Mucosa of descending colon (tissue), 3 donors: ENCODE measurements around the gene ARHGAP4. TPM values are rescaled to one million over a fixed set of nuclear protein-coding genes. Genes with fewer than 3 reads are reported as not detected.

ENCODE experiments used
- ATAC-seq: fragments of 200-7000 bp; cut with Tn5 transposase; one replicate; pipeline ENCODE4 v1.9.1; 2020; ENCODE audit warnings: mild to moderate bottlenecking, moderate library complexity
- DNase-seq, 3 donors: peaks; one replicate each; pipeline ENCODE4 v3.0.0-alpha.2; 2020
- H3K36me3 ChIP-seq: fragments of 200-600 bp; one replicate; pipeline ENCODE4 v1.8.0; 2021; ENCODE audit warnings: low read depth, mild to moderate bottlenecking
- H3K4me1 ChIP-seq: fragments of 200-600 bp; one replicate; pipeline ENCODE4 v1.8.0; 2021; ENCODE audit warnings: low read depth, mild to moderate bottlenecking
- H3K4me3 ChIP-seq: fragments of 200-600 bp; one replicate; pipeline ENCODE4 v1.8.0; 2021; ENCODE audit warnings: mild to moderate bottlenecking
- H3K9me3 ChIP-seq: fragments of 200-600 bp; one replicate; pipeline ENCODE4 v1.8.0; 2021; ENCODE audit warnings: mild to moderate bottlenecking
- intact Hi-C, 2 donors: fragments of 100-400 bp; cut with DNase I in 1 of 2; cut with micrococcal nuclease in 1 of 2; formaldehyde crosslinking; loops; one replicate each; pipeline versions ENCODE4 v1.11.0 to v1.11.1; 2022; cut with DNase I, micrococcal nuclease
- total RNA-seq, 3 donors: library from RNA; stranded (reverse); fragmentation: NEBNext Ultra II Directional in 2 of 3; extraction: Animal tissue kit (Norgen Biotek cat#: 25700) in 2 of 3; gene quantifications; one replicate each; pipeline versions ENCODE4 v1.2.1 to v1.2.4, GENCODE V29; 2021 to 2023
- TF ChIP-seq, protein P1 (sequence below): fragments of 200-600 bp; IDR thresholded peaks from one replicate; pipeline ENCODE4 v1.8.0; 2022; ENCODE audit warnings: antibody characterized with exemption, mild to moderate bottlenecking
- donor health status: DM: no; HTN: no; CAD: no; lungs with moderate emphysema.
- donor health status: DM: no; HTN: no; CAD: no.
- donor health status: DM: no; HTN: yes; CAD: no.

ARHGAP4 gene
- total RNA-seq, 3 donors from 2014 or later: 35.0 to 47.8 (median 36.7) TPM

DNA sequence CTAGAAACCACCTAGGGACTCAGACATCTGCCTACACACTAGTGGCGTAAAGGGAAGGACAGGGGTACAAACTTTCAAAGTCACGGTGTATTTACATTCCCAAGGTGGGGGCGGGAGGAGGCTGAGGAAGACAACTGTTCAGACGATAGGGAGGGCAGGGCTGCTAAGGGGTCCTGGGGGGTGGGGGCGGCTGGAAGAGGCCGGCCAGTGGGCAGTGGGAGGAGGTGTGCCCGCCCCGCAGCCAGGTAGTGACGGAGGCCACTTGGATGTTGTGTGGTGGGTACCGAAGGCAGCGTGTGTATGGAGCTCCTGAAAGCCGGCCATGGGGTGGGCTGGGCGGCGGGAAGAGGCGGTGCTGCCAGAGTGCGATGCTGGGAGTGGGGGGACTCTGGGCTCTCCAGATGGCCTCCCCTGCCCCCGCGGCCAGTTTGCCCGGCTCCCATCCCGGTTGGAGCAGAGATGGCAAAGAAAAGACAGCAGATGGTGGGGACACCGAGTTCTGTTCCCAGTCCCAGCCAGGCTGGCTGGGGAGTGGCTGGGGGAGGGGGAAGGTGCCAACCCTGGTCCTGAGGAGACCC lies 64.2 kb downstream of the ARHGAP4 start:
- Histone ChIP-seq H3K9me3 (no peaks in the 10 kb centered on the region), H3K4me3 (no peak overlapping the region), H3K36me3 (no peaks in the 10 kb centered on the region), H3K4me1 (no peaks in the 10 kb centered on the region)
- intact Hi-C loops: no loop called here
- ATAC-seq (no peak), DNase-seq (no peak)
- TF ChIP-seq, protein P1, sequence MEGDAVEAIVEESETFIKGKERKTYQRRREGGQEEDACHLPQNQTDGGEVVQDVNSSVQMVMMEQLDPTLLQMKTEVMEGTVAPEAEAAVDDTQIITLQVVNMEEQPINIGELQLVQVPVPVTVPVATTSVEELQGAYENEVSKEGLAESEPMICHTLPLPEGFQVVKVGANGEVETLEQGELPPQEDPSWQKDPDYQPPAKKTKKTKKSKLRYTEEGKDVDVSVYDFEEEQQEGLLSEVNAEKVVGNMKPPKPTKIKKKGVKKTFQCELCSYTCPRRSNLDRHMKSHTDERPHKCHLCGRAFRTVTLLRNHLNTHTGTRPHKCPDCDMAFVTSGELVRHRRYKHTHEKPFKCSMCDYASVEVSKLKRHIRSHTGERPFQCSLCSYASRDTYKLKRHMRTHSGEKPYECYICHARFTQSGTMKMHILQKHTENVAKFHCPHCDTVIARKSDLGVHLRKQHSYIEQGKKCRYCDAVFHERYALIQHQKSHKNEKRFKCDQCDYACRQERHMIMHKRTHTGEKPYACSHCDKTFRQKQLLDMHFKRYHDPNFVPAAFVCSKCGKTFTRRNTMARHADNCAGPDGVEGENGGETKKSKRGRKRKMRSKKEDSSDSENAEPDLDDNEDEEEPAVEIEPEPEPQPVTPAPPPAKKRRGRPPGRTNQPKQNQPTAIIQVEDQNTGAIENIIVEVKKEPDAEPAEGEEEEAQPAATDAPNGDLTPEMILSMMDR: no peak

DNA sequence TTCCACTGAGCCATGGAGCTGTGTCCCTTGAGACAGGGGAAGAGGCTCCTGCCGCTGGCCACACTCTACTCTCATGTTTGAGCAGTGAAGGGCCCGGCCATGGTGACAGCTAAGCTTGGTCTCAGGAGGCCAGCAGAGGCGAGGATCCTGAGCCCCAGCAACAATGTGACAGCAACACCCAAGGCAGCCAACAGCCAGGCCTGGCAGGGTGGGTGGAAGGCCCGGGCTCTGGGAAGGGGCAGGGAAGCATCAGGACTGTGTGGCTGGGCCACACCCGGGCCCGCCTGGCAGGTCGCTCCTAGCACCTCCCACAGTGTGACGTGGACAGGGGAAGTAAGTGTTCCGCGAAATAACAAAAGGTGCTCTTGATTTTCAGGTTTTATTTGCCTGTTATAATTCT lies 64.9 kb downstream of the ARHGAP4 start:
- intact Hi-C loops: no loop called here
- TF ChIP-seq, protein P1: no peak
- Histone ChIP-seq H3K9me3 (no peaks in the 10 kb centered on the region), H3K36me3 (no peaks in the 10 kb centered on the region), H3K4me3 (no peak overlapping the region), H3K4me1 (no peaks in the 10 kb centered on the region)
- ATAC-seq (peak; percentile 80), DNase-seq (peak in 2 of 3 donors; percentile 51 to 53)

Other genes with a start within 250 kb of the ARHGAP4 start
- 100 to 1,000 TPM; 214 to 313 (median 251) TPM for gene SLC6A8, start 238.3 kb downstream of the ARHGAP4 start, total RNA-seq
- 100 to 1,000 TPM; 158 to 209 (median 181) TPM for gene BCAP31, start 201.9 kb downstream of the ARHGAP4 start, total RNA-seq
- 10 to 100 TPM; 13.0 to 27.3 (median 13.0) TPM for gene ABCD1, start 201.4 kb downstream of the ARHGAP4 start, total RNA-seq
- gene PLXNB3, start 162.0 kb downstream of the ARHGAP4 start, total RNA-seq: 10 to 100 TPM in 1 of 3 donors, 1 to 10 TPM in 2; 3.0 to 44.9 (median 3.3) TPM
- 1 to 10 TPM in 2 of 3 donors, under 1 TPM in 1; 0.55 to 4.6 (median 1.0) TPM for gene SRPK3, start 145.2 kb downstream of the ARHGAP4 start, total RNA-seq
- gene IDH3G, start 131.9 kb downstream of the ARHGAP4 start, total RNA-seq: 10 to 100 TPM; 57.8 to 89.9 (median 79.3) TPM
- 100 to 1,000 TPM; 129 to 297 (median 174) TPM for gene SSR4, start 131.6 kb downstream of the ARHGAP4 start, total RNA-seq
- gene PDZD4, start 95.7 kb downstream of the ARHGAP4 start, total RNA-seq: 10 to 100 TPM in 1 of 3 donors, 1 to 10 TPM in 2; 1.5 to 24.2 (median 2.8) TPM
- 10 to 100 TPM in 1 of 3 donors, 1 to 10 TPM in 2; 3.0 to 66.9 (median 7.0) TPM for gene L1CAM, start 40.1 kb downstream of the ARHGAP4 start, total RNA-seq
- under 1 TPM; 0.43 to 0.78 (median 0.54) TPM for gene AVPR2, start 21.6 kb downstream of the ARHGAP4 start, total RNA-seq
- gene NAA10, start 8.8 kb upstream of the ARHGAP4 start, total RNA-seq: 10 to 100 TPM; 52.2 to 72.3 (median 68.9) TPM
- gene RENBP, start 18.4 kb upstream of the ARHGAP4 start, total RNA-seq: 10 to 100 TPM in 2 of 3 donors, 1 to 10 TPM in 1; 3.5 to 21.2 (median 10.2) TPM
- gene HCFC1, start 45.6 kb upstream of the ARHGAP4 start, total RNA-seq: 10 to 100 TPM; 36.3 to 56.5 (median 48.2) TPM
- gene TMEM187, start 46.5 kb upstream of the ARHGAP4 start, total RNA-seq: 1 to 10 TPM; 4.8 to 7.9 (median 7.8) TPM
- 10 to 100 TPM; 66.5 to 96.0 (median 85.2) TPM for gene IRAK1, start 93.6 kb upstream of the ARHGAP4 start, total RNA-seq
- 10 to 100 TPM; 33.5 to 55.6 (median 35.6) TPM for gene MECP2, start 171.5 kb upstream of the ARHGAP4 start, total RNA-seq
- gene OPN1LW, start 218.0 kb upstream of the ARHGAP4 start, total RNA-seq: not detected